Uterus (tissue), 4 donors: ENCODE data around the gene SPTLC3. TPM values are rescaled to one million over a fixed set of nuclear protein-coding genes. Genes with fewer than 3 reads are reported as not detected.

Experiments used
- DNase-seq, 2 donors: peaks; one replicate each; pipeline ENCODE4 v3.0.0-alpha.2; 2019 to 2020
- H3K27ac ChIP-seq, 2 donors: fragments of 200-600 bp; sonication (generic); 1 replicate in 1 of 2; 2 replicates in 1 of 2; pipeline ENCODE4 v1.5.1; 2016 to 2018
- H3K27me3 ChIP-seq, 2 donors: fragments of 200-600 bp; sonication (generic); one replicate each; pipeline ENCODE4 v1.5.1; 2018 to 2019; ENCODE audit warnings: control low read depth in 1 of 2
- H3K36me3 ChIP-seq, 2 donors: fragments of 200-600 bp; sonication (generic); one replicate each; pipeline ENCODE4 v1.5.1; 2019; ENCODE audit warnings: control low read depth in 1 of 2
- H3K4me1 ChIP-seq, 2 donors: fragments of 200-600 bp; sonication (generic); one replicate each; pipeline ENCODE4 v1.5.1; 2018 to 2019; ENCODE audit warnings: control low read depth in 1 of 2
- H3K4me3 ChIP-seq, 2 donors: fragments of 200-600 bp; sonication (generic); 1 replicate in 1 of 2; 2 replicates in 1 of 2; pipeline ENCODE4 v1.5.1; 2018 to 2019; ENCODE audit warnings: mild to moderate bottlenecking in 1 of 2
- H3K9me3 ChIP-seq, 2 donors: fragments of 200-600 bp; sonication (generic); one replicate each; pipeline ENCODE4 v1.5.1; 2019; ENCODE audit warnings: control low read depth in 1 of 2
- CTCF ChIP-seq, 4 experiments: fragments of 200-600 bp in 2 of 4; fragments of 450-650 bp in 2 of 4; sonication (generic) in 2 of 4; IDR thresholded peaks; one replicate each; pipeline ENCODE4 v1.5.1; 2016 to 2019; ENCODE audit warnings: antibody characterized with exemption in 4 of 4, mild to moderate bottlenecking in 2 of 4, moderate library complexity in 1 of 4
- POLR2A ChIP-seq, 2 donors: fragments of 450-650 bp; IDR thresholded peaks; one replicate each; pipeline ENCODE4 v1.6.1; 2016; ENCODE audit warnings: antibody characterized with exemption in 2 of 2, mild to moderate bottlenecking in 1 of 2, moderate library complexity in 1 of 2
- intact Hi-C: fragments of 100-400 bp; cut with DNase I; formaldehyde crosslinking; loops from one replicate; pipeline ENCODE4 v1.15.1; 2023; ENCODE audit warnings: low total_unique reads
- total RNA-seq, 4 donors: library from RNA; depleted of rRNA in 3 of 4; stranded (reverse); fragments of >200 nt in 3 of 4; gene quantifications; one replicate each; pipeline versions ENCODE4 v1.1.0 to v1.2.4, GENCODE V29; 2014 to 2023
- donor health status: DM: yes; HTN: yes; CAD: no.

SPTLC3 gene
- total RNA-seq, 4 donors from 2014 or later, result 0.51 to 23.9 (median 4.5) TPM

GRCh38 chr20:12965212-12965869 is 43.4 kb upstream of the SPTLC3 start:
- no peak for DNase-seq
- intact Hi-C loops, result no loop called here
- Histone ChIP-seq H3K36me3 (no peaks in the 10 kb centered on the region), H3K9me3 (no peaks in the 10 kb centered on the region), H3K27me3 (no peaks in the 10 kb centered on the region), H3K4me3 (no peak overlapping the region), H3K4me1 (no peaks in the 10 kb centered on the region), H3K27ac (no peak overlapping the region)
- TF ChIP-seq POLR2A (IDR thresholded peaks at IDR 0.05) (no peak), CTCF (IDR thresholded peaks at IDR 0.05) (no peak)

GRCh38 chr20:12965870-12966251 is 42.9 kb upstream of the SPTLC3 start:
- Histone ChIP-seq H3K27me3 (no peaks in the 10 kb centered on the region), H3K4me3 (no peak overlapping the region), H3K4me1 (no peaks in the 10 kb centered on the region), H3K9me3 (no peaks in the 10 kb centered on the region), H3K36me3 (no peaks in the 10 kb centered on the region), H3K27ac (no peak overlapping the region)
- DNase-seq, result no peak
- TF ChIP-seq POLR2A (IDR thresholded peaks at IDR 0.05) (no peak), CTCF (IDR thresholded peaks at IDR 0.05) (no peak)
- intact Hi-C loops, result no loop called here

GRCh38 chr20:12966468-12967085 is 42.2 kb upstream of the SPTLC3 start:
- TF ChIP-seq CTCF (IDR thresholded peaks at IDR 0.05) (peak in 3 of 4 experiments; percentile 21 to 24 (median 24)), POLR2A (IDR thresholded peaks at IDR 0.05) (no peak)
- no peak overlapping the region for H3K27ac ChIP-seq
- DNase-seq, result no peak
- H3K9me3 ChIP-seq, result no peaks in the 10 kb centered on the region
- no peaks in the 10 kb centered on the region for H3K36me3 ChIP-seq
- no peaks in the 10 kb centered on the region for H3K4me1 ChIP-seq
- intact Hi-C loops, result no loop called here
- no peak overlapping the region for H3K4me3 ChIP-seq
- no peaks in the 10 kb centered on the region for H3K27me3 ChIP-seq

GRCh38 chr20:12967932-12968331 is 40.8 kb upstream of the SPTLC3 start:
- intact Hi-C loops, result no loop called here
- no peaks in the 10 kb centered on the region for H3K4me1 ChIP-seq
- no peak for TF ChIP-seq CTCF (IDR thresholded peaks at IDR 0.05)
- no peak for TF ChIP-seq POLR2A (IDR thresholded peaks at IDR 0.05)
- no peaks in the 10 kb centered on the region for H3K9me3 ChIP-seq
- H3K27ac ChIP-seq, result no peak overlapping the region
- H3K27me3 ChIP-seq, result no peaks in the 10 kb centered on the region
- no peak for DNase-seq
- no peaks in the 10 kb centered on the region for H3K36me3 ChIP-seq
- H3K4me3 ChIP-seq, result no peak overlapping the region

- Histone ChIP-seq H3K27me3 (no peaks in the 10 kb centered on the region), H3K4me1 (no peaks in the 10 kb centered on the region), H3K4me3 (no peak overlapping the region), H3K9me3 (no peaks in the 10 kb centered on the region), H3K36me3 (no peaks in the 10 kb centered on the region), H3K27ac (no peak overlapping the region)
- no peak for DNase-seq
- TF ChIP-seq POLR2A (IDR thresholded peaks at IDR 0.05), result no peak
- intact Hi-C loops, result no loop called here
Observed at GRCh38 chr20:12968472-12968871, 40.3 kb upstream of the SPTLC3 start.
